Ascending aorta (tissue), 2 donors: ENCODE measurements around the gene TMEM44. TPM values are rescaled to one million over a fixed set of nuclear protein-coding genes. Genes with fewer than 3 reads are reported as not detected.

ENCODE experiments used
- DNase-seq, 2 donors: peaks; one replicate each; pipeline ENCODE4 v3.0.0-alpha.2; 2019; ENCODE audit warnings: low spot score in 2 of 2
- H3K27ac ChIP-seq, 2 donors: fragments of 200-600 bp; sonication (generic); one replicate each; pipeline ENCODE4 v1.5.1; 2016 to 2017; ENCODE audit warnings: mild to moderate bottlenecking in 1 of 2
- H3K27me3 ChIP-seq: fragments of 200-600 bp; sonication (generic); one replicate; pipeline ENCODE4 v1.5.1; 2017
- H3K36me3 ChIP-seq, 2 donors: fragments of 200-600 bp; sonication (generic); one replicate each; pipeline ENCODE4 v1.5.1; 2016
- H3K4me1 ChIP-seq, 2 donors: fragments of 200-600 bp; sonication (generic); one replicate each; pipeline ENCODE4 v1.5.1; 2016 to 2017; ENCODE audit warnings: mild to moderate bottlenecking in 1 of 2
- H3K4me3 ChIP-seq, 2 donors: fragments of 200-600 bp; sonication (generic); one replicate each; pipeline ENCODE4 v1.5.1; 2016 to 2017; ENCODE audit warnings: mild to moderate bottlenecking in 1 of 2
- H3K9me3 ChIP-seq, 2 donors: fragments of 200-600 bp; sonication (generic); one replicate each; pipeline ENCODE4 v1.5.1; 2016
- intact Hi-C: fragments of 100-400 bp; cut with DNase I; formaldehyde crosslinking; loops from one replicate; pipeline ENCODE4 v1.15.1; 2023
- total RNA-seq: library from RNA; depleted of rRNA; stranded (reverse); fragments of >200 nt; gene quantifications from one replicate; pipeline ENCODE4 v1.1.0, GENCODE V29; 2016
- TF ChIP-seq, protein P1 (sequence below), 3 experiments: fragments of 200-600 bp in 2 of 3; fragments of 450-650 bp in 1 of 3; sonication (generic) in 2 of 3; IDR thresholded peaks; one replicate each; pipeline ENCODE4 v1.5.1; 2016 to 2019; ENCODE audit warnings: antibody characterized with exemption in 3 of 3, mild to moderate bottlenecking in 1 of 3, moderate library complexity in 1 of 3

TMEM44 gene
- total RNA-seq, 1 donor from 2014 or later: 2.6 TPM

GRCh38 chr3:194659778-194660177 is 26.6 kb upstream of the TMEM44 start:
- H3K4me1 ChIP-seq: no peaks in the 10 kb centered on the region
- intact Hi-C loops: no loop called here
- DNase-seq: no peak
- H3K4me3 ChIP-seq: no peak overlapping the region
- H3K27ac ChIP-seq: no peak overlapping the region
- peaks cover 32 to 62% of the 10 kb centered on the region in 2 donors for H3K36me3 ChIP-seq
- no peaks in the 10 kb centered on the region for H3K9me3 ChIP-seq
- no peaks in the 10 kb centered on the region for H3K27me3 ChIP-seq
- TF ChIP-seq, protein P1, sequence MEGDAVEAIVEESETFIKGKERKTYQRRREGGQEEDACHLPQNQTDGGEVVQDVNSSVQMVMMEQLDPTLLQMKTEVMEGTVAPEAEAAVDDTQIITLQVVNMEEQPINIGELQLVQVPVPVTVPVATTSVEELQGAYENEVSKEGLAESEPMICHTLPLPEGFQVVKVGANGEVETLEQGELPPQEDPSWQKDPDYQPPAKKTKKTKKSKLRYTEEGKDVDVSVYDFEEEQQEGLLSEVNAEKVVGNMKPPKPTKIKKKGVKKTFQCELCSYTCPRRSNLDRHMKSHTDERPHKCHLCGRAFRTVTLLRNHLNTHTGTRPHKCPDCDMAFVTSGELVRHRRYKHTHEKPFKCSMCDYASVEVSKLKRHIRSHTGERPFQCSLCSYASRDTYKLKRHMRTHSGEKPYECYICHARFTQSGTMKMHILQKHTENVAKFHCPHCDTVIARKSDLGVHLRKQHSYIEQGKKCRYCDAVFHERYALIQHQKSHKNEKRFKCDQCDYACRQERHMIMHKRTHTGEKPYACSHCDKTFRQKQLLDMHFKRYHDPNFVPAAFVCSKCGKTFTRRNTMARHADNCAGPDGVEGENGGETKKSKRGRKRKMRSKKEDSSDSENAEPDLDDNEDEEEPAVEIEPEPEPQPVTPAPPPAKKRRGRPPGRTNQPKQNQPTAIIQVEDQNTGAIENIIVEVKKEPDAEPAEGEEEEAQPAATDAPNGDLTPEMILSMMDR (IDR thresholded peaks at IDR 0.05): no peak

DNA sequence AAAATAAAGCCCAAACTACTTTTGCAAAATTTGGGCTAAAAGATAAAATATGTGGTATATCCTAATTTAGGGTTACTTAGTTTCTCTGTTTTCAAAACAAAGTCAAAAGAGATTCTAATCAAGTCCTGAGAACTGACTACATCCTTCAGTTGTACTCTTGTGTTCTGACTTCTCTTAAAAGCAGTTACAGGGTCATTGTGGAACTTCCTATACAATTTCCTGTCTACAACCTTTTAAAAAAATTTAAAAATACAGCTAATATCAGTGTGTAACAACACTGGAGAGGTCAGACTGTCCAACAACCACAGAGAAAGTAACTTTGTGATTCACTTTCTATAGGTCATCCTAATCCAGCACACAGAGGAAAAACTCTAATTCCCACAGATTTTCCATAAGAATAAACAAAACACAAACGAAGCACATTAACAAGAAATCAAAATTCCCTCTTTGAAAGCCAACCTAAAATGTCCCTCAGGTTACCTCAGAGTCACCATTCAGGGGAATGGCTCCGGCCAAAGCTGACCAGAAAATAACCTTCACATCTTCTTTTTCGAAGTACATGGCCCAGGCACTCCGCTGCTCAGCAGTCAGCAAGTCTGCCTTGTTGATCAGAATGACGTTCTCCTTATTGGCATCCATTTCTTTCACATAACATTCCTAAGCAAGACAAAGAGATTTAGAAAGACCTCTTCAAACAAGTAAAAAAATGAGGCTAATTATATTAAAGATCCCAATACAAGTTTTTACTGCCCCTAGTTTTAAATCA is 25.4 kb upstream of the TMEM44 start:
- peaks cover 23 to 62% of the 10 kb centered on the region in 2 donors for H3K36me3 ChIP-seq
- no peaks in the 10 kb centered on the region for H3K9me3 ChIP-seq
- H3K4me1 ChIP-seq: no peaks in the 10 kb centered on the region
- intact Hi-C loops: no loop called here
- no peaks in the 10 kb centered on the region for H3K27me3 ChIP-seq
- DNase-seq: no peak
- TF ChIP-seq, protein P1 (IDR thresholded peaks at IDR 0.05): no peak
- H3K27ac ChIP-seq: no peak overlapping the region
- H3K4me3 ChIP-seq: no peak overlapping the region

- no peak overlapping the region for H3K4me3 ChIP-seq
- intact Hi-C loops: no loop called here
- H3K9me3 ChIP-seq: no peaks in the 10 kb centered on the region
- DNase-seq: no peak
- no peaks in the 10 kb centered on the region for H3K4me1 ChIP-seq
- H3K27ac ChIP-seq: no peak overlapping the region
- H3K27me3 ChIP-seq: no peaks in the 10 kb centered on the region
- H3K36me3 ChIP-seq: peaks cover 19 to 65% of the 10 kb centered on the region in 2 donors
- TF ChIP-seq, protein P1 (IDR thresholded peaks at IDR 0.05): no peak
Observed at GRCh38 chr3:194657439-194657838, 24.2 kb upstream of the TMEM44 start.

GRCh38 chr3:194654443-194654842 is 21.2 kb upstream of the TMEM44 start:
- H3K36me3 ChIP-seq: peaks cover 29 to 78% of the 10 kb centered on the region in 2 donors
- H3K27me3 ChIP-seq: no peaks in the 10 kb centered on the region
- H3K4me3 ChIP-seq: no peak overlapping the region
- H3K4me1 ChIP-seq: no peaks in the 10 kb centered on the region
- no peak for DNase-seq
- H3K27ac ChIP-seq: no peak overlapping the region
- intact Hi-C loops: no loop called here
- TF ChIP-seq, protein P1 (IDR thresholded peaks at IDR 0.05): no peak
- no peaks in the 10 kb centered on the region for H3K9me3 ChIP-seq

DNA sequence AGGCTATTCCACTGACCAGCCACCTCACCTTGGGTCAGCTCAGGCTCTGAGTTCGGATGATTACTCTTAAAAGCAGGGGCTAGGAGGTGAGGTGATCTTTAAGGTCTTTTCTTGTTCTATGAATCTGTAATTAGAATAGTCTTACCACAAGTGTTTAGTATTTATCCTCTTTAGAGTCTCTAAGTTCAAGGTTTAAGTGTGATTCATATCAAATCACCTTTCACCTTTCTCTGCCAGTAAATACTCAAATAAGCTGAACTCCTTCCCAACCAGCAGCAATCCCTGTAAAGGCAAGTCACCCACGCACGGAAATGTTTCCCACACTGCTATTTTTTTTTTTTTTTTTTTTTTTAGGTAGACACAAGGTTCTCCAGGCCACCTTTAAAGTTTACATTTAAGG is 14.5 kb upstream of the TMEM44 start:
- H3K36me3 ChIP-seq: peaks cover 64 to 84% of the 10 kb centered on the region in 2 donors
- TF ChIP-seq, protein P1 (IDR thresholded peaks at IDR 0.05): no peak
- intact Hi-C loops: no loop called here
- no peak overlapping the region for H3K27ac ChIP-seq
- H3K4me3 ChIP-seq: no peak overlapping the region
- H3K4me1 ChIP-seq: no peaks in the 10 kb centered on the region
- H3K9me3 ChIP-seq: no peaks in the 10 kb centered on the region
- H3K27me3 ChIP-seq: no peaks in the 10 kb centered on the region
- no peak for DNase-seq
